Stimulated activated CD8-positive, alpha-beta memory T cell treated with anti-CD3 and anti-CD28 coated beads, Interleukin-15, amount 100 ng/mL, for 48 hours (primary cell): ENCODE results near the gene NT5DC1.
"Not testable (repeated sequence)": the region's sequence is repeated elsewhere in the genome, so short reads cannot be mapped to it uniquely, and the experiment has no call there.

Experiments
- DNase-seq, 2 donors: peaks; one replicate each; pipeline ENCODE4 v3.0.0-alpha.2; 2020; ENCODE audit warnings: low read depth in 2 of 2

The NT5DC1 gene

DNA sequence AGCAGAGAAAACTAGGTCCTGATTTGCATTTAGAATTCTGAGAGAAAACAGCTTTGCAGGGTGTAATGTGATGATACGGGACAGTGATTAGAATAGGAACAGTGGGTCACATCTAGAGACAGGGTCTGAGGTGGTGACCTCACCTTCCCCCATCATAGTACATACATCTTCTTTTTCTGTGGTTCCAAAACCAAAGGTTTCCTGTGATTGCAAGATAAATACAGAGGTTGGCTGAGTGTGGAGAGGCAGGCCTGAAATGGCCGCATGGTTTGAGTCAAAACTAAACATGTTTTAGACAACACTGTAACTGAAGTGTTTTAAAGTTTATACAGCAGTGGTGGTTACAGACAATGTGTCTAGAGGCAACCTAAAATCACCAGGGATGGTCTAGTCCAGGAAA lies 10.4 kb upstream of the NT5DC1 start:
- no peak for DNase-seq

- no peak for DNase-seq
These were observed 6.6 kb upstream of the NT5DC1 start for GRCh38 chr6:116094041-116094440.

GRCh38 chr6:116096048-116096759 lies 4.4 kb upstream of the NT5DC1 start:
- not testable (repeated sequence) for DNase-seq

DNA sequence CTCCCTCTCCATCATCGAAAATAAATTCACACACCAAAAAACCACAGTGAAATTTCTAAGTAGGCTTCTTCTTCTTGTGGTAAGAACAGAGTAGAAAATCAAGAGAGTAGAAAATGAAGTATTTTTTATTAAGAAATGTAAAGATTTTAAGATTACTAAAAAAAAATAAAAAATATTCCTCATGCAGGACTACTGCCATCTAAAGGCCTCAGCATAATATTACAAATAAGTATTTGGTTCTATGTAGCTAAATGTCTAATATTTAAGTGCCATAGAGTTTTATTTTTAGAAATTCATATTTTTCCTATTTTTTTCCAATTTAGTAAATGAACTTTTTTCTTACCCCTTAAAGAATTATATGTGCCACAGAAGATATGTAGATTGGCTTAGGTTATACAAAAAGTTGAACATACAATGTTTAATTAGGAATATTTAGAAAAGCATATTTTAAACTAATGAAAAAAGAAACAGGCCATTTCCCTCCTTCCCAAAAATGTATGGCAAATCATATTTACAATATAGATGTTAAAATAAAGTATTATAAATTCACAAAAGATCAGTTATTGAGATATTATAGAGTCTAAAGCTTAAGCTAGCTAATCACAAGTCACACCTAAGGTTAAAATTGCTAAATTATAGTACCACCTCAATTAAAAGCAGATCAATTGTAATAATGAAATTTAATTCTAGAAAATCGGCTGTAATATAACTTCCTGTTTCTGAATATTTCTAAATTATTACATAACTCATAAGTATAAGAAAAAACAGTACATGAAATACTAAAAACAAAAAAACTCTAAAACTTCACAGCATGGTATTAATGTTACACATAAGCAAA lies 3.5 kb upstream of the NT5DC1 start:
- DNase-seq = no peak

GRCh38 chr6:116099036-116099435 lies 1.6 kb upstream of the NT5DC1 start:
- no peak for DNase-seq

DNA sequence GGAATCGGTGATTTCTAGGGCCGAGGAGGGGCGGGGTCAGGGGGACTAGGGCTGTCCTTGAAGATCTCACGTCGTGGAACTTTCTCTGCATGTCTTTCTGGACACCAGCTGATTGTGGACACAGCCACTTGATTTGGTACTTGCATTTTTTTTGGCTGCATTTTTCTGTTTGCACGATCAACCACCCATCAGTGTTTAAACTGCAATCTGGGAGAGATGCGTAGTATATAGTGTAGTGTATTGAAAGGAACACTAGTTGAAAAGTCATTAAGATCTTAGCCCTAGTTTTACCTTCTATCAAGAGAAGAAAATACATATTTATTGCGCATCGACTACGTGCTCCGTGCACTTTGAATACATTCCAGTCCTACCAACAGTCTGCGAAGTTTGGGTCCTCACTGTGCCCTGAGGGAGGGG lies 657 bp downstream of the NT5DC1 start:
- no peak for DNase-seq

DNA sequence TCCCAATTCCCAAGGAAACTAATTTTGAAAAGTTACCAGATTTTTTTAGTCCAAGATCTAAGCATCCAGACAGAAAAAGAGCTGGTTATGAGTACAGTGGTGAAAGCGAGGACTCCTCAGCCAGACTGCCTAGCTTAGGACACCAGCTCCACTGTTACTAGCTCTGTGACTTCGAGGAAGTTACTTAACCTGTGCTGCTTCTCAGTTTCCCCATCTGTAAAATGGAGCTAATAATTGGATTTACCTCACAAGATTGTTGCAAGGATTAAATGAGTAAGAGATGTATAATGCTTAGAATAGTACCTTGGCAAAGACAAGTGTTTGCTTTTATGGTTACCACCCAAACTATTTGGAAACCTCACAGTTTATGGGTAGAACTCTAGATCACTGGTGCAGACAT lies 1.1 kb downstream of the NT5DC1 start:
- DNase-seq = no peak

DNA sequence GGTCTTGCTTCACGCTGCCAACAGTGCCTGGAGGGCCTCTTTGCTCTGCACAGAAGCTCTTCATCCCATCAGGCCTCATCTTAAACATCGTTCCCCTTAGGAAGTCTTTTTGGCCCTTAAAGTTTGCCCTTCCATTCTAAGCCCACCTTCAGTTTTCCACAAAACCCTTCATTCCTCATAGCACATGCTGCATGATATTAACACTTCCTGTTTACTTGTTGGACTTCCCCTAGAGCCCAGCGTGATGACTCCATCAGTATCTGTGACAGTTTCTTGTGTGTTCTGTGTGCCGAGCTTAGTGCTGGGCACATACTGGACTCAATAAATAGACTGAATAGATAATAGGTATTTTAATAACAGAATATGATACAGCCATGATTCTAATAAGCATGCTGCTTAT lies 2.2 kb downstream of the NT5DC1 start:
- DNase-seq = no peak

DNA sequence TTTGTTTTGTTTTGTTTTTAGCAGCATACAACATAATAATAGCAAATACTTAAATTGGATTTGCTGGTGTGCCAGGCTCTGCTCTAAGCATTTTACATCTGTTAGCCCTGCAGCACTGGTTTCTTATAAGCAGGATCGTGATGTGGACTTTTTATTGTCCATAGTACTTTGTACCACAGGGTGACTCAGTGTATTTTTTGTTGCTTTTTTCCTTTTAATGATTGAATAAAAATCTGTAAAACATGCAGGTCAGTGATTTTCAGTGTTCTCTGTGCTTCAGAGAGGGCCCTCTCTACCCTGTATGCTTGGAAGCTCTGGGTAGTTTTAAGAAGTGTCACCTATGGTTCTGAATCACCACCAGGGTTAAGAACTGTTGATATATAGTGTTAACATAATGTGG lies 4.0 kb downstream of the NT5DC1 start:
- DNase-seq = no peak

DNA sequence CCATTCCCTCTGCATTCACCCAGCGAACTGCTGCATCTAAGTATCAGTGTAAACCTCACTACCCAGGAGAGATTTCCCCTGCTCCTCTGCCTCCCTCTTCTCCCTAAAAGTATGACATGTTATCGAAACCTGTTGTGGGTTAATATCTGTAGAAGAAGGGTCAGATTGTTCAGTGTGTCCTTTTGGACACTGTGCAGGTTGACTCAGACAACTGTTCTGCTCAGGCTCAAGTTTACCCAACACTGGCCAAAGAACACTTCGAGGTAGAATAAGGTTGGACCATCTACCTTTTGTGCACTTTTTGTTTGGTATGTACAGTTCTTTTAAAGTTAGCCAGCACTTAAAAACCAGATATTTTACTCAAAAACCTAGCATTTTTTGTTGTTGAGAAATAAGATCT lies 4.6 kb downstream of the NT5DC1 start:
- DNase-seq = no peak

DNA sequence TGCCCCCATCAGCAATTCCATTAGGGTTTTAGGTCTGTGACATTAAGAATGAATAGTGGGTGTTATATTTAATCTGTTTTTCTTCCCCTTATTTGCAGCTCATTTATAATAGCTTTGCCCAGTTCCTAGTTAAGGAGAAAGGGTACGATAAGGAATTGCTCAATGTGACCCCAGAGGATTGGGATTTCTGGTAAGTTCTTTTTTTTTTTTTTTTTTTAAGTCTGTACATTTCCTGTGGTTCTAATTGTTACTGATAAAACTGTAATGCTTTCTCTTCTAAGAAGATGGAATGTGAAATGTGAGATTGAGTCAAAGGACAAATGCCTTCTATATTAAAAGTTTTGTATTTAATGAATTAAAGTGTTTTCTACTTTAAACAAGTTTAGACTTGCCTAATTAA lies 5.5 kb downstream of the NT5DC1 start:
- DNase-seq = no peak

DNA sequence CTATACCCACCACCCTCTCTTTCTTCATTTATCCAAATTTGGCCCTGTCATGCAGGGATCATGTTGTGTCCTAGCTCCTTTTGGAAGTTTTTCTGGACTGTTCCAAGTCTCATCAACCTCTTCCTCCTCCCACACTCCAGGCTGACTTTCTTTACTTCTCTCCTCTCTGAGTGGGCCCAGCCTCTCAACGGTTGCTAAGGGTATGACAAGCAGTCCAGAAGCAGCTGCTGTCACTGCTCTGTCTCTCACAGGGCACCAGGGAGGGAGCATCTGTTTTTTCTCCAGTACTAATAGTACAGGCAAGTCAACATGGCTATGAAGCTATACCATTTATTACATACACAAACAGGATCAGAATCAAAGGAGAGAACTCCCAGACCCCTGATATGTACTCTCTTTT lies 8.2 kb downstream of the NT5DC1 start:
- DNase-seq = no peak

DNA sequence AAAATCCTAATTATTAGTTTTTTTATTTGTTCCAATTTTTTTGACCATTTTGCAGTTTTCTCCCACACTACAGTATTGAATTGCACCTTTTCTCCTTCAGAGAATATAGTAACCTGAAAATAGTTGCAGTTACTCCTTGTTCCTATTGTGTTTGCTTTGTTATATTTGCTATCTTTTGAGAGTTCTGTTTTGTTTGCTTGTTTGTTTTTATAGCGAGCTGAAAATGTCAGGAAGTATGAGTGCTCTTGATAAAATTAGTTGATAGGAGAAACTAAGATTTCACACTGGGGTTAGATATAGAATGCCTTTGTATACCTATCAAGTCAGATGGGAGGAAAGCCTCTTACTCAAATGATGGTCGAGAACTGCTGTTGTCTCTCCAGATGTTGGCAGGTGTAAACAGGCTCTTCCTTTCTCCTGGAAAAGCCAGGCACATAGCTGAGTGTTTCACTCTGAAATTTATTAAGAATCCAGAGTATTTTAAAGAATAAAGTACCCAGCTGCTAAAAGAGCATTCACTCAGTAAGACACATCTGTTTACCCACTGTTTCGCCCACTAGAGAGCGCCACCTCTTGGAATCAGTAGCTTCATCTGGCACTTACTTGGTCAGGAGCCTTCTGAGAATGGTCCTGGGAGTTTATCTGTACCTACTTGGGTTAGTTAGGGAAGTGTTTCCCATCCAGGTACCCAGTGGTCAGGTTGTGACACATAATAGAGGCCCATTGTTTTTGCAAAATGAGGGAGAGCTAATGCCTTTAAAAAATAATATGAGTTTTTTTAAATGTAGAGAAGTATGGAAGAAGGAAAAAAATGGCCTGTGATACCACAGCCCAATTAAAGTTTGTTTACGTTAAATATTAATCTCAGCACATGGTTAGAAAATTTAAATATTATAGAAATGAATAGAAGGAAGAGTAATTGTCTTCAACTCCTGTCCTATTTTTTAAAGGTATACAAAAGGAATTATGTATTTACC lies 11.2 kb downstream of the NT5DC1 start:
- no peak for DNase-seq

DNA sequence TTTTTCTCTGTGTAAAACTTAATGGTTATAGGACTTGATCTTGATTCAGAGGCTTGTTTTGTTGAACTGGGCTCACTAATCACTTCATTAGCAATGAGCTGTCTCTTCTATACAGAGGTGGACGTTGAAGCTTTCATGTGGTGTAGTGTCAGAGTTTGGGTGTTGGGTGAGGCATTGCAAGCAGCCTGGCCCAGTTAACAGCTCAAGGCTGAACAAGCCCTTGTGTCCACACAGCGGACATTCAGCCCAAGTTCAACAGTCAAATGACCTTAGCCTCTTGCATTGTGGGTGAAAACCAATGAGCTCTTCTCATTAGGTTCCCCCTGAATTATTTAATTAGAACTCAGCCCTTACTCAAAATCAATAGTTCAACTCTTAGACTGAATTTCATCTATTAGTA lies 12.7 kb downstream of the NT5DC1 start:
- DNase-seq = no peak

DNA sequence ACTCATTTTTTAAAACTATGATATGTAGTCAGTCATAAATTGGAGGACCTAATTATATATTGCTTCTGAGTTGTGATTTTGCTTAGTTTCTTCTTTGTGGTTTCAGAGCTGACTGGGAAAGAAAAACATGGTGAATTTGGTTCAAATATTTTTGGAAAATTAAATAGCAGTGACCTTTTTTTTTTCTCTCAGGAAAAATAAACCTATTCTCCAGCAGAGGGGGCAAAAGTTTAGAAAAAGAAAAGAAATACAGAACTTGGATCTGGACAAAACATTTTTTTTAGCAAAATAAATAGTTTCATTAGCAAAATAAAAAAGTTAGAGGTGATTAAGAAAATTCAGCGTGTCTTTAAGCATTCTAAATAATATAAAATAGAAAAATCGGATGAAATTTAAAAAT lies 15.1 kb downstream of the NT5DC1 start:
- DNase-seq = no peak

DNA sequence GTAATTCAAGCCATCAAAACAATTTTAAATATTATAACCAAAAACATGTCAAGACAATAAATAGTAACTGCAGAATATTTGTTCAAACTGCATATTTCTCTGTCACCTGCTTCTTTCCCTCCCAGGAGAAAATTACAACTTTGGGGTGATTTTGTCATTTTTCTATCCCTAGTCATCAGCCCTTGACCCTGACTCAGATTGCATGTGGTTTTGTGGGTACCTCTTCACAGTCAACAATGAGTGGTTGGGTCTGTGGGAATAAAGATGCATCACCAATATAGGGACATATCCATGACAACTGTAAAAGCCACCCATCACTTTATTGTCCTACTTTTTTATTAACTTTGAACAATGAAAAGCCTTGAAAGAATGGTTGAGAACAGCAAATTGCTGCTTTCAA lies 18.0 kb downstream of the NT5DC1 start:
- no peak for DNase-seq

GRCh38 chr6:116120430-116120829 lies 19.8 kb downstream of the NT5DC1 start:
- no peak for DNase-seq

- no peak for DNase-seq
These were observed 25.4 kb downstream of the NT5DC1 start, which contains the start of gene COL10A1 for GRCh38 chr6:116126032-116126431. Gene COL10A1, minus strand, starts transcription at chr6:116126132. Its CDS starts 640 bp downstream, at chr6:116125492.

DNA sequence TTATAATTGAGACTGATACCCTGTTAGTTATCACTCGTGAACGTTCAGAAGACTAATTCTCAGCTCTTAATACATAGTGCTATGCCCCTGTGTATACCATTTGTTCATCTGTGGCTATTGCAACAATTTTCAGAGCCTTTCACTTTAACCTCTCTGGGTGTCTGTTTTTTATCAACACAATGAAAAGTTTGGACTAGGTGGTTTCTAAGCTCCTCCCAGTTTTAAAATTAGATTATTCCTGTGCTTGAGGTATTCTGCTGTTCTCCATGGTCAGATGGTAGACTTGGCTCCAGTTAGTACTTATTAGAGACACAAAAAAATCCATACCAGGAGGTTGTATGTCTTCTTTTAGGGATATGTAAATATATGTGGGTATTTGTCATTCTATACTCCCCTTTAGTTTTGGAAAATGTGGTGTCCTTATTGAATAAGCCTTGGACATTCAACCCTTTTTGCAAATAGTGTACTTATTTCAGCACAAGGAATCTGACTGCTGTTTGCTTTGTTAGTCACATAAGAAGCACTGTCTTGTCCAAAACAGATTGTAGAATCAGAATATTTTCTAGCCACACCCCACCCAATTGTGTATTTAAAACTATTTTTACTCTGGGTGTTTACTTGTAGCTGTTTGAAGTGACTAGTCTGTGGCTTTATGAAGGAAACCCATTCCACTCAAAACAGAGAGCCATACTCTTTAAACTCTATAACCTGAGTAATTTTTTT lies 27.3 kb downstream of the NT5DC1 start:
- DNase-seq = no peak

DNA sequence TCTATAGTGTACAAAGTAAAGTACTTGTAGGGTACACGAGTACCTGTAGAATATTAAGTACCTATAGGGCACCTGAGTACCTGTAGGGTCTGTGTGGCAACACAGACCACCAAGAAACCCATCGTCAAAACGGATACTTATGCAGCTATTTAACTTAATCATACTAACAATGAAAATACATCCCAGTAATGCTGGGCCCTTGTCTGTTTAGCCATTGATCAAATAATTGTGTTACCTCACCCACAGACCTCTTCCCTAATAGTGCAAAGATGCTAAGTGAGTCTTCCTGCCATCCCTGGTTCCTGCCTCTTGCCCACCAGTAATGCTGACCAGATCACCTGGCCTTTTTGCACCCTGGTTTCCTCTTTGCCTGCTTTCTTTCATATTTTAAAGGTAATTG lies 32.8 kb downstream of the NT5DC1 start:
- no peak for DNase-seq

DNA sequence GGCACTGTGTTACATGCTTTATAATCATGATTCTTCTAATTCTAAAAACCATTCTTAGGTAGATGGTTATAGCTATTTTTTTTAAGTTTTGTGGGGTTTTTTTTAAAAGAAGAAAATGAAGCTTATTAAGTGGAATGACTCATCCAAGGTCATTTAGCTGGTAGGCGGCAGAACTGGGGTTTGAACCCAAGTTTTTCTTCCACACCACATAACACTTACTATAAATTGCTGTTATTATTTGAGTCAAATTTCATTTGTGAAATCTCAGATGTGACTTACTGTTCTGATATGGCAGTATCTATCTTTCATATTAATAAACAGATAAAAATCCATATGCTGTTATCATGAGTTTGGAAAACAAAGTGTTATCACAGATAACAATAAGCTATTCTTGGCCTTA lies 35.7 kb downstream of the NT5DC1 start:
- no peak for DNase-seq
